ENCODE results near the gene SERPINA5.

Gene SERPINA5, protein sequence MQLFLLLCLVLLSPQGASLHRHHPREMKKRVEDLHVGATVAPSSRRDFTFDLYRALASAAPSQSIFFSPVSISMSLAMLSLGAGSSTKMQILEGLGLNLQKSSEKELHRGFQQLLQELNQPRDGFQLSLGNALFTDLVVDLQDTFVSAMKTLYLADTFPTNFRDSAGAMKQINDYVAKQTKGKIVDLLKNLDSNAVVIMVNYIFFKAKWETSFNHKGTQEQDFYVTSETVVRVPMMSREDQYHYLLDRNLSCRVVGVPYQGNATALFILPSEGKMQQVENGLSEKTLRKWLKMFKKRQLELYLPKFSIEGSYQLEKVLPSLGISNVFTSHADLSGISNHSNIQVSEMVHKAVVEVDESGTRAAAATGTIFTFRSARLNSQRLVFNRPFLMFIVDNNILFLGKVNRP

GRCh38 chr14:94581127-94581999, at the start of gene SERPINA5:
Gene SERPINA5, plus strand, starts transcription at chr14:94581426. Its CDS starts 5,937 bp downstream, at chr14:94587363.
- DNase-seq = no peak

DNA sequence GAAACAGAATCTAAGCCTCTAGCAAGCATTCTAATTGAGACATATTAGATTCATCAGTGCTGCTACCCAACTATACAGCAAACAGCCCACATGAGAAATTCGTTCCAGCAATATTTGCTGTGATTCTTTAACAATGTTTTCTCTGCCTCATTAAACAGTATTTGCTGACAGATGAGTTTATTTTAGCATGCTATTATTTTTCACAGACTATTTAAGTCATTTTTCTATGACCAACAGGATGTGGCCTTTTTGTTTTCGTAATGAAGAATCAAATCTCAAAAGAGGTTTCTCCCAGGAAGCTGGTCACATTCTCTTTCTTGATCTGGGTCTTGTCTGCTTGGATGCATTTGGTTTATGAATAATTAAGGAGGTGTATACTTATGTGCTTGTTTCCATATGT, 48.8 kb upstream of the SERPINA5 start:
- no peak for DNase-seq

DNA sequence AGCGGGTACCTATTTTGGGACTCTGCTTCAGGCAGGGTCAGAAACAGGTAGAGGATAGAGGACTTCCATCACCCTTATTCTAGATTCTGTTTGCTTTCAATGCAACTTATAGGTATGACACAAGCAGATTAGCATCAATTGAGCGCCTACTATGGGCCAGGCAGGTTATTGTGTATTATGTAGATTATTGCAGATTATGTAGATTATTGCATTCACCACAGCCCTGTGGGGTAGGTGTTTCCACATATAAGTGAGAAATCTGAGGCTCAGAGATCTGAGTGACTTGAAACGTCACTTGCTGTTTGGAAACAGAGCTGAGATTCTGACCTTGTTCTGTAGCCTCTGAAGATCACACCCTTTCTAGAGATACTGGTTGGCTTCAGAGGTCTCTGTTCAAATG, 45.7 kb upstream of the SERPINA5 start:
- no peak for DNase-seq

DNA sequence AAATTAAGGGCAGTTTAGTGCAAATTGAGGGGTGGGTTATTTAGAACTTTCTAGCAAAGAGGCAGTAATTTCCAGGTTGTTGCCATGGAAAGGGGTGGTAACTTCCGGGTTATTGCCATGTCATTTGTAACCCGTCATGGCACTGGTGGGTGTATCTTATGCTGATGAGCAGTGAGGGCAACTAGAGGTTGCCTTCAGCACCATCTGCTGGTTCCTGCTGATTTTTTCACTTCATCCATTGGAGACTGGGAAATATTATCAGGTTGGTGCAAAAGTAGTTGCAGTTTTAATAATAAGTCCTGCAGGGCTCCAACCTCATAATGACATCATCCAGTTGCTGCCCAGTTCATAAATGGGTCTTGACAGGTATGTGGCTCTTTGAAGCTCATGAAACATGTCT, 44.4 kb upstream of the SERPINA5 start:
- DNase-seq = no peak

- no peak for DNase-seq
These were observed 43.0 kb upstream of the SERPINA5 start for GRCh38 chr14:94538070-94538740.

- DNase-seq = no peak
These were observed 42.0 kb upstream of the SERPINA5 start for GRCh38 chr14:94539181-94539580.

GRCh38 chr14:94540031-94540794, 41.0 kb upstream of the SERPINA5 start:
- DNase-seq = no peak

- DNase-seq = no peak
These were observed 39.8 kb upstream of the SERPINA5 start for GRCh38 chr14:94541234-94541975.

DNA sequence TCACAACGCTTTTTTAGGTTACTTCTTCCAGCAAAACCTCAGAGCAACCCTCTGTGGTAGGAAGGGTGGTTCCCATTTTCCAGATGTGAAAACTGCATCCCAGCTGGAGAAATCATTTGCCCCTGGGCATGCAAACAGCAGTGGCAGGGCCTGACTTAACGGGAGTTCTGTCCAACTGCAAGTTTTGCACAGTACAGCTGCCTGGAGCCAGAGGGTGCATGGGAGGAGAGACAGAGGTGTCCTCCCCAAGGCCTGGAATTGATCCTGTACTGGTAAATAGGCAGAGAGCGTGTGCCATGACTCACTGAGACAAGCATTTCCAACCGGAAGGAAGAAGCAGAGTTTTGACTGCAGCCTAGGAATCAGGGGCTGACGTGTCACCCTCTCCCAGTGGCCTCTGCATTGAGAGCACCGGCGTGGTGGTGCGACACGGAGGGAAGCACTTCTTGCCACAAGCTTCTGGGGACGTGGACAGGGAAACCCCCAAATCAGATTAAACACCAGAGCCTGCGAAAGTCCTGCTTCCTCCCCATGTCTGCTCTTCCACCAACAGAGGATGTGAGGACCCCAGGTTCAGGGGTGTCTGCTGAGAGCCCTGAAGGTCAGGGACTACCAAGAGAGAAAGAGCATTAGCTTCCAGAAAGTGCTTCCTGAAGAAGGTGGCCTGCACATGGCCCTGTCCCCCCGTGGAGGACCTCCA, 39.0 kb upstream of the SERPINA5 start:
- no peak for DNase-seq

GRCh38 chr14:94542811-94543440, 38.3 kb upstream of the SERPINA5 start:
- DNase-seq = no peak

- no peak for DNase-seq
These were observed 37.6 kb upstream of the SERPINA5 start for GRCh38 chr14:94543449-94544124.

DNA sequence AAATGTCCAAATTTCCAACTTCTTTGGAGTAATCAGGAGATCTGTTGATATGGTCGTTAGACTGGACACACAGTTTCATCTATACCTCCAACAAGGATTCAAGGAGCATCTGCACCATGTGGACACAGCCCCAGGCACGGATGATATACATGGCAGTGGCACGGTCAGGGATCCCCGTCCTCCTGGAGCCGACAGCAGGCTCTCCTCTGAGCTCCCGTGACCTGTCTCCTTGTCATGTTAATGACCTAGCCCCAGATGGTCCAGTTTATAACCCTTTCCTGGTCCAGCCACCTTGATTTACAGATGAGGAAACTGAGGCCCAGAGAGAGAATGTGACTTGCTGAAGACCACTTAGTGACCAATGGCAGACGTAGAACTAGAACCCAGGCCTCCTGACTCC, 36.5 kb upstream of the SERPINA5 start:
- no peak for DNase-seq

- no peak for DNase-seq
These were observed 35.9 kb upstream of the SERPINA5 start for GRCh38 chr14:94545131-94545841.

GRCh38 chr14:94547151-94547680, 34.0 kb upstream of the SERPINA5 start:
- no peak for DNase-seq

DNA sequence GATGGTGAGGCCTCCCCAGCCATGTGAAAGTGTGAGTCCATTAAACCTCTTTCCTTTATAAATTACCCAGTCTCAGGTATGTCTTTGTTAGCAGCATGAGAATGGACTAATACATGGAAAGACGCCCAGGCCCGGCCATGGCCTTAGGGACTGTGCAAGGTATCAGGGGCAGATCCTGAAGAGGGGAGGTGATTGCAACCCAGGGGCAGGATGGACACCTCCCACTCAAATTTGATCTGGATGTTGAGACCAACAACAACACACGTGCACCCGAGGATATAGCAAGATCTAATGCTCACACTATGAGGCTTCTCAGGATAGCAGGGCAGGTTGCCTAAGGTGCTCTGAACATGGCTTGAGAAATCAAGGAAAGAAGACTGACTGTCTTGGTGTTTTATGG, 33.5 kb upstream of the SERPINA5 start:
- DNase-seq = no peak

GRCh38 chr14:94548131-94548998, 32.9 kb upstream of the SERPINA5 start:
- DNase-seq = no peak

- peak in 2 of 4 experiments; percentile 9 to 28 for DNase-seq
These were observed 31.9 kb upstream of the SERPINA5 start for GRCh38 chr14:94548999-94549985.

Measured in activated CD4-positive, CD25-positive, alpha-beta regulatory T cell (primary cell).